Measurements from ENCODE around the gene GOLGA6A.
"Not testable (repeated sequence)": the region's sequence is repeated elsewhere in the genome, so short reads cannot be mapped to it uniquely, and the experiment has no call there.

The GOLGA6A gene

GRCh38 chr15:74052271-74053260, 29.8 kb downstream of the GOLGA6A start:
- DNase-seq, result not testable (repeated sequence)

- DNase-seq, result no peak
These were observed 31.7 kb downstream of the GOLGA6A start for GRCh38 chr15:74050556-74051234.

GRCh38 chr15:74050127-74050526, 32.2 kb downstream of the GOLGA6A start:
- DNase-seq, result no peak

- DNase-seq, result no peak
These were observed 36.1 kb downstream of the GOLGA6A start for GRCh38 chr15:74046275-74046674.

- DNase-seq, result no peak
These were observed 36.6 kb downstream of the GOLGA6A start for GRCh38 chr15:74045636-74046274.

- no peak for DNase-seq
These were observed 37.2 kb downstream of the GOLGA6A start for GRCh38 chr15:74045184-74045583.

- DNase-seq, result no peak
These were observed 37.9 kb downstream of the GOLGA6A start for GRCh38 chr15:74044267-74045110.

GRCh38 chr15:74043425-74044266, 38.7 kb downstream of the GOLGA6A start:
- no peak for DNase-seq

GRCh38 chr15:74042603-74043424, 39.5 kb downstream of the GOLGA6A start:
- no peak for DNase-seq

- no peak for DNase-seq
These were observed 40.4 kb downstream of the GOLGA6A start for GRCh38 chr15:74041777-74042435.

- DNase-seq, result no peak
These were observed 41.0 kb downstream of the GOLGA6A start for GRCh38 chr15:74041311-74041756.

- DNase-seq, result no peak
These were observed 42.1 kb downstream of the GOLGA6A start for GRCh38 chr15:74040109-74040850.

GRCh38 chr15:74039656-74040010, 42.7 kb downstream of the GOLGA6A start:
- DNase-seq, result no peak

GRCh38 chr15:74038707-74039655, 43.4 kb downstream of the GOLGA6A start:
- no peak for DNase-seq

GRCh38 chr15:74037171-74038117, 44.9 kb downstream of the GOLGA6A start:
- no peak for DNase-seq

- DNase-seq, result peak; percentile 30
These were observed 45.8 kb downstream of the GOLGA6A start for GRCh38 chr15:74036271-74037170.
